Hepatic stellate cell (primary cell): ENCODE results near the gene DGUOK.

Experiments used
- DNase-seq: peaks from one replicate; pipeline ENCODE4 v3.0.0; 2011; ENCODE audit warnings: low spot score

The DGUOK gene

GRCh38 chr2:73952499-73953446 is 26.1 kb downstream of the DGUOK start:
- peak; percentile 26 for DNase-seq

GRCh38 chr2:73956218-73956865 is 29.7 kb downstream of the DGUOK start:
- DNase-seq = no peak

- DNase-seq = no peak
Measured at GRCh38 chr2:73961274-73961673, 34.6 kb downstream of the DGUOK start.

- DNase-seq = no peak
Measured at GRCh38 chr2:73961823-73962615, 35.3 kb downstream of the DGUOK start.

- DNase-seq = no peak
Measured at GRCh38 chr2:73962798-73963197, 36.1 kb downstream of the DGUOK start.

- DNase-seq = no peak
Measured at GRCh38 chr2:73963385-73964120, 36.9 kb downstream of the DGUOK start.

GRCh38 chr2:73964223-73964622 is 37.5 kb downstream of the DGUOK start:
- no peak for DNase-seq

GRCh38 chr2:73965053-73965452 is 38.4 kb downstream of the DGUOK start:
- no peak for DNase-seq

- no peak for DNase-seq
Measured at GRCh38 chr2:73968357-73968937, 41.8 kb downstream of the DGUOK start.

GRCh38 chr2:73969356-73969755 is 42.7 kb downstream of the DGUOK start:
- DNase-seq = no peak

- DNase-seq = no peak
Measured at GRCh38 chr2:73970141-73970803, 43.6 kb downstream of the DGUOK start.

- DNase-seq = no peak
Measured at GRCh38 chr2:73970850-73971471, 44.3 kb downstream of the DGUOK start.

GRCh38 chr2:73971722-73972121 is 45.0 kb downstream of the DGUOK start:
- no peak for DNase-seq

GRCh38 chr2:73972846-73973245 is 46.2 kb downstream of the DGUOK start:
- DNase-seq = no peak

- no peak for DNase-seq
Measured at GRCh38 chr2:73975731-73976130, 49.1 kb downstream of the DGUOK start.

GRCh38 chr2:73976803-73977202 is 50.1 kb downstream of the DGUOK start:
- DNase-seq = no peak

GRCh38 chr2:73977466-73977865 is 50.8 kb downstream of the DGUOK start:
- no peak for DNase-seq

GRCh38 chr2:73979021-73979420 is 52.3 kb downstream of the DGUOK start:
- no peak for DNase-seq

GRCh38 chr2:73979686-73980085 is 53.0 kb downstream of the DGUOK start:
- DNase-seq = peak; percentile 86

GRCh38 chr2:73980566-73980965 is 53.9 kb downstream of the DGUOK start:
- DNase-seq = no peak
